Epithelial cell of esophagus (primary cell): ENCODE measurements around the gene RASGRP1.
"Not testable (repeated sequence)": the region's sequence is repeated elsewhere in the genome, so short reads cannot be mapped to it uniquely, and the experiment has no call there.

ENCODE experiments used
- DNase-seq: peaks from one replicate; pipeline ENCODE4 v3.0.0; 2010; ENCODE audit warnings: low read depth
- H3K4me3 ChIP-seq: 2 replicates; pipeline ENCODE4 v1.5.1; 2011; ENCODE audit warnings: mild to moderate bottlenecking, low read length, control low read depth
- TF ChIP-seq, protein P1 (sequence below): IDR thresholded peaks from 2 replicates; pipeline ENCODE4 v1.5.1; 2011; ENCODE audit warnings: low read depth, mild to moderate bottlenecking, low read length, control low read depth, inconsistent platforms; ENCODE audit not compliant: insufficient read depth; ENCODE audit errors: missing control alignments

Gene RASGRP1

DNA sequence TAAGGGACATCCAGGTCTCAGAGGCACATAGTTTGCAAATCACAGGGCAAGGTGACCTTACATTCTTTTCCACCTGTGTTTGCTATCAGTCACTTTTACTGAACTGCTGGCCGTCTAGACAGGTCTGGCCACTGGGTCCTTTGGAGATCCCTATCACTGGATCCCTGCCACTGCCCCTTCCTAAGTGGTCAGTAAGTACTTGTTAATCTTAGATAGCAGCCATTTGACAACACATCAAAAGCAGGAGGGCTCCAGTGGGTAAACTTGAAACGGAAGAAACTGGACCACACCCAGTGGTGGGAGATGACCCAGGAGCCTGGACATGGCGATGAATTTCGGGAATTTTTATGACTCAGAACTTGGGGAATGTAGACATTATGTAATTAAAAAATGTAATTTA, 28.9 kb upstream of the RASGRP1 start:
- TF ChIP-seq, protein P1, sequence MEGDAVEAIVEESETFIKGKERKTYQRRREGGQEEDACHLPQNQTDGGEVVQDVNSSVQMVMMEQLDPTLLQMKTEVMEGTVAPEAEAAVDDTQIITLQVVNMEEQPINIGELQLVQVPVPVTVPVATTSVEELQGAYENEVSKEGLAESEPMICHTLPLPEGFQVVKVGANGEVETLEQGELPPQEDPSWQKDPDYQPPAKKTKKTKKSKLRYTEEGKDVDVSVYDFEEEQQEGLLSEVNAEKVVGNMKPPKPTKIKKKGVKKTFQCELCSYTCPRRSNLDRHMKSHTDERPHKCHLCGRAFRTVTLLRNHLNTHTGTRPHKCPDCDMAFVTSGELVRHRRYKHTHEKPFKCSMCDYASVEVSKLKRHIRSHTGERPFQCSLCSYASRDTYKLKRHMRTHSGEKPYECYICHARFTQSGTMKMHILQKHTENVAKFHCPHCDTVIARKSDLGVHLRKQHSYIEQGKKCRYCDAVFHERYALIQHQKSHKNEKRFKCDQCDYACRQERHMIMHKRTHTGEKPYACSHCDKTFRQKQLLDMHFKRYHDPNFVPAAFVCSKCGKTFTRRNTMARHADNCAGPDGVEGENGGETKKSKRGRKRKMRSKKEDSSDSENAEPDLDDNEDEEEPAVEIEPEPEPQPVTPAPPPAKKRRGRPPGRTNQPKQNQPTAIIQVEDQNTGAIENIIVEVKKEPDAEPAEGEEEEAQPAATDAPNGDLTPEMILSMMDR: no peak
- DNase-seq: no peak
- no peak overlapping the region for H3K4me3 ChIP-seq

DNA sequence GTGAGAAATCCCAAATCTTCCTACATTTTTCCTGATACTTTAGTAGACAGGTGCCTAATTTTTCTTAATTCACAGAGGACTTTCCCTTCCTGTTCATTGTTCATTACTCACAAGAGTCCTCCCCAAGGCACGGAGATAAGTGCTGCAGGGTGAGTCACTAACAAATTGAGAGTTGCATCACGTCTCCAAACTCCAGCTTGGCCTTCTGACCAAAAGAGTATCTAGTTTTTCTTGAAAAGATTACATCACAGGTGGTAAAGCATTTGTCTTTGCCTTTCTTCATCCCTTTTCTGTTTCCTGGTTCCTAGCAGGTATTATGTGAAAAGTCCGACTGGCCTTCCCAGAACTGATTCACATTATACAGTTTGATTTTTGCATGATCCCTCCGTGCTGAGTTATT, 24.9 kb upstream of the RASGRP1 start:
- no peak overlapping the region for H3K4me3 ChIP-seq
- peak; percentile 95 for DNase-seq
- TF ChIP-seq, protein P1: no peak

DNA sequence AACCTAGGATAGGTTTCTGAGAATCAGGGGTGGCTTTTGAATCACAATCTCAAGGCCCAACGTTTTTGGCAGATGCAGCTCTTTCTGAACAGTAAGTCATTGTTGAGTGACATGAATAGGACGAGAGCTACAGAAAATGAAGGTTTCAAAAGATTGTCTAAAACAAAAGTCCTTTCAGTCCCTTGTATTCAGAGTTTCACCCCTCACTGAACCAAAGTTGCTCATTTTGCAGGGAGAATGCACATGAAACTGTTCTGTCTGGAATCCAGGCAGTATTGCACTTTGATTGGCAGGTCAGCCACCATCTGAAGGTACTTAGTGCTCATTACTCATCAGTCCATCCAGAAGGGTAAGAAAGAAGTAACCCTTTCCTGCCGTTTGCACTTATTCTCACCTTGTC, 24.1 kb upstream of the RASGRP1 start:
- TF ChIP-seq, protein P1: no peak
- no peak overlapping the region for H3K4me3 ChIP-seq
- peak; percentile 51 for DNase-seq

DNA sequence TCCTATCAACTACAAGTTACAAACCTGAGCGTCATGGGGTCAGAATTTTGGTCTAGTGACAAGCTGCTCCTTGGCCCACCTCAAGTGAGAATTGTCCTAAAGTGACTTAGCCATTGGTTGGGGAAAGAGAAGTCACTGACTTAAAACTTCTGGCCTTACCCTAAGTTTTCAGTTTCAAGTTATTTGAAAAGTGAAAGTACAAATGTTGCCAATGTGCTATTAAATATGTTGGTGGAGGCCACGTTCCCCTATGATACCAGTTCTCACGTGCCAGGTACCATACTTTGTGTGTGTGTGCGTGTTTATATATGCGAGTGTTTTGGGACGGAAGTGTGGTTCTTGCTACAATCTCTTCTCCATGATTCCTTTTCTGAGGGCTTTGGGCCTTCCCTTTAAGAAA, 22.6 kb upstream of the RASGRP1 start:
- H3K4me3 ChIP-seq: no peak overlapping the region
- TF ChIP-seq, protein P1: no peak
- no peak for DNase-seq

DNA sequence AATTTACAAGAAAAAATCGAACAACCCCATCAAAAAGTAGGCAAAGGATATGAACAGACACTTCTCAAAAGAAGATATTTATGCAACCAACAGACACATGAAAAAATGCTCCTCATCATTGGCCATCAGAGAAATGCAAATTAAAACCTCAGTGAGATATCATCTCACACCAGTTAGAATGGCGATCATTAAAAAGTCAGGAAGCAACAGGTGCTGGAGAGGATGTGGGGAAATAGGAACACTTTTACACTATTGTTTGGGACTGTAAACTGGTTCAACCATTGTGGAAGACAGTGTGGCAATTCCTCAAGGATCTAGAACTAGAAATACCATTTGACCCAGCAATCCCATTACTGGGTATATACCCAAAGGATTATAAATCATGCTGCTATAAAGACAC, 21.4 kb upstream of the RASGRP1 start:
- H3K4me3 ChIP-seq, DNase-seq: not testable (repeated sequence)

DNA sequence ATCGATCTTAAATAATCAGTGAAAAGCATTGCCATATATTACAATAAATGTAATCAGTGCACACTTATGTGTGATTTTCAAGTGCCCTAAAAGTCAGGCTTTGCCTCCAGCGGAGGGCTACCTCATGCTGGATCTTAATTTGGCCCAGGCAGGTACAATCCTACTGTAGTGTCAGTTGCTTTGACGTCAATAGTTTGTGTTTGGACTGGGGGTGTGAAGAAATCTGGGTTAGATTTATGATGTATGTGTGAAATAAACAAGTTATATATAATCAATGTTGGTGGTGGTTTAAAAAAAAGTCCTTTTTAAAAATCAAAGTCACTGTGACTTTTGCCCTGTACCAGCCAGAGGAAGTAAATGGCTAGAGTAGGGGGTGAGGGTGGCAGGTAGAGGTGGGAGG, 14.0 kb upstream of the RASGRP1 start:
- TF ChIP-seq, protein P1: no peak

DNA sequence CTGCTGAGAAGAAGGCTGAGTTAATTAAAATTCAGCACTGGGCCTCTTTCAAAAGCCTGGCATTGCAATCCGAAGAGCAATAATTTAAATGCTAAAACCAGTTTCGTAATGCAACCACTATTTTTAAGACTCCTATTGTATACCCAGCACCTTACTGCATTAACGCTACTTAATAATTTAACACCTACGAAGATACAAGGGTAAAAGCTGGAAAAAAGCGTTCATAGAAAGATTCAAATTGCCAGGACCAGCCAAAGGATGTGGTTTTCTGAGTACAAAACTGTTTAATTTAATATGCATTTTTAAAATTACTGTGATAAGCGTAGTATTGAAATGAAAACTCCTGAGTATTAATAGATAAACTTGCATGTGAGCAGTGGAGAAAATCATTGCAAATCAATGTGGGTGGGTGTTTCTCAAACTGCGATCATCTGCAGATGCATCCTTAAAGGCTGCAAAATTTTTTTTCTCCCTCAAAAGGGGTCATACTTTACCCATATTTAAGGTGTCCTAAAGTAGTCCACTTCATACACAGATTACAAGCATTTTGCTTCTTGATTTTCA, 12.9 kb upstream of the RASGRP1 start:
- no peak overlapping the region for H3K4me3 ChIP-seq
- TF ChIP-seq, protein P1: no peak
- DNase-seq: no peak

More for the DNA sequence above, 14.0 kb upstream of the RASGRP1 start:
- H3K4me3 ChIP-seq: no peak overlapping the region
- DNase-seq: no peak
